Spinal cord (tissue), 10 donors: ENCODE data around the gene COL26A1. TPM values are rescaled to one million over a fixed set of nuclear protein-coding genes. Genes with fewer than 3 reads are reported as not detected.

Experiments
- DNase-seq, 6 donors: peaks; one replicate each; pipeline versions ENCODE4 v3.0.0 to v3.0.0-alpha.2; 2013 to 2015; ENCODE audit warnings: low spot score in 6 of 6, low read depth in 4 of 6
- H3K27ac ChIP-seq: one replicate; pipeline ENCODE4 v1.5.1; 2013; ENCODE audit warnings: low read depth, low read length, control low read depth
- H3K27me3 ChIP-seq: one replicate; pipeline ENCODE4 v1.6.1; 2013; ENCODE audit warnings: low read length; ENCODE audit not compliant: control insufficient read depth, insufficient read depth
- H3K36me3 ChIP-seq: one replicate; pipeline ENCODE4 v1.6.1; 2013; ENCODE audit warnings: low read length; ENCODE audit not compliant: control insufficient read depth, insufficient read depth
- H3K4me1 ChIP-seq: one replicate; pipeline ENCODE4 v1.6.1; 2013; ENCODE audit warnings: low read length; ENCODE audit not compliant: control insufficient read depth, insufficient read depth
- H3K4me3 ChIP-seq: one replicate; pipeline ENCODE4 v1.5.1; 2013; ENCODE audit warnings: low read depth, low read length, control low read depth
- H3K9me3 ChIP-seq: one replicate; pipeline ENCODE4 v1.6.1; 2013; ENCODE audit warnings: low read length; ENCODE audit not compliant: control insufficient read depth, insufficient read depth
- WGBS: methylation state at CpG from one replicate; pipeline ENCODE4 v1.1.5; 2013; ENCODE audit warnings: missing lambda C conversion rate; ENCODE audit not compliant: insufficient coverage; 5-methylcytosine and 5-hydroxymethylcytosine counted together
- polyA plus RNA-seq, 2 donors: library from polyadenylated mRNA; unstranded; fragments of 120-200 nt; gene quantifications; one replicate each; pipeline ENCODE4 v1.2.1, GENCODE V29; 2013; ENCODE audit not compliant: insufficient read length in 2 of 2
- total RNA-seq, 2 donors: library from RNA; depleted of rRNA in 1 of 2; stranded (reverse); fragments of 120-200 nt in 1 of 2; fragments of >200 nt in 1 of 2; gene quantifications; one replicate each; pipeline versions ENCODE4 v1.2.3 to v1.2.4, GENCODE V29; 2013 to 2014
- donor health status: healthy.

The COL26A1 gene
- total and polyA plus RNA-seq, 4 donors: 15.4 to 49.3 (median 28.6) TPM

GRCh38 chr7:101542527-101543241 is 180.0 kb downstream of the COL26A1 start:
- Histone ChIP-seq H3K9me3 (no peaks in the 10 kb centered on the region), H3K4me1 (peaks cover 14% of the 10 kb centered on the region), H3K27ac (no peak overlapping the region), H3K36me3 (peaks cover 30% of the 10 kb centered on the region), H3K27me3 (no peaks in the 10 kb centered on the region), H3K4me3 (no peak overlapping the region)
- 21% methylated on average over 8 of the region's 16 CpGs for WGBS
- peak; percentile 48 to 94 (median 63) for DNase-seq

GRCh38 chr7:101543242-101543766 is 180.6 kb downstream of the COL26A1 start:
- Histone ChIP-seq H3K4me3 (no peak overlapping the region), H3K36me3 (peaks cover 34% of the 10 kb centered on the region), H3K4me1 (peaks cover 13% of the 10 kb centered on the region), H3K27me3 (no peaks in the 10 kb centered on the region), H3K9me3 (no peaks in the 10 kb centered on the region), H3K27ac (no peak overlapping the region)
- DNase-seq: no peak
- WGBS: 20% methylated on average over 1 of the region's 5 CpGs

- H3K9me3 ChIP-seq: no peaks in the 10 kb centered on the region
- H3K27me3 ChIP-seq: no peaks in the 10 kb centered on the region
- no peak overlapping the region for H3K4me3 ChIP-seq
- no peak overlapping the region for H3K27ac ChIP-seq
- WGBS: 97% methylated on average over 7 of the region's 10 CpGs
- no peak for DNase-seq
- H3K4me1 ChIP-seq: peaks cover 8% of the 10 kb centered on the region
- H3K36me3 ChIP-seq: peaks cover 38% of the 10 kb centered on the region
Observed at GRCh38 chr7:101543846-101544245, 181.2 kb downstream of the COL26A1 start.

GRCh38 chr7:101545441-101546190 is 182.9 kb downstream of the COL26A1 start:
- Histone ChIP-seq H3K9me3 (no peaks in the 10 kb centered on the region), H3K27ac (no peak overlapping the region), H3K4me1 (peaks cover 5% of the 10 kb centered on the region), H3K27me3 (no peaks in the 10 kb centered on the region), H3K36me3 (peaks cover 45% of the 10 kb centered on the region), H3K4me3 (no peak overlapping the region)
- no peak for DNase-seq
- WGBS: 85% methylated on average over 5 of the region's 10 CpGs

- Histone ChIP-seq H3K4me3 (no peak overlapping the region), H3K4me1 (peaks cover 5% of the 10 kb centered on the region), H3K9me3 (no peaks in the 10 kb centered on the region), H3K36me3 (peaks cover 48% of the 10 kb centered on the region), H3K27me3 (no peaks in the 10 kb centered on the region), H3K27ac (no peak overlapping the region)
- no peak for DNase-seq
- 75% methylated on average over 1 of the region's 2 CpGs for WGBS
Observed at GRCh38 chr7:101546308-101546936, 183.7 kb downstream of the COL26A1 start.

- H3K27me3 ChIP-seq: no peaks in the 10 kb centered on the region
- no peaks in the 10 kb centered on the region for H3K9me3 ChIP-seq
- 79% methylated on average over 17 of the region's 17 CpGs for WGBS
- no peak for DNase-seq
- H3K4me1 ChIP-seq: peaks cover 5% of the 10 kb centered on the region
- peaks cover 48% of the 10 kb centered on the region for H3K36me3 ChIP-seq
- no peak overlapping the region for H3K4me3 ChIP-seq
- no peak overlapping the region for H3K27ac ChIP-seq
Observed at GRCh38 chr7:101547022-101547915, 184.6 kb downstream of the COL26A1 start.

- WGBS: 91% methylated on average over 12 of the region's 14 CpGs
- no peaks in the 10 kb centered on the region for H3K4me1 ChIP-seq
- DNase-seq: no peak
- no peak overlapping the region for H3K27ac ChIP-seq
- no peaks in the 10 kb centered on the region for H3K27me3 ChIP-seq
- H3K4me3 ChIP-seq: no peak overlapping the region
- no peaks in the 10 kb centered on the region for H3K9me3 ChIP-seq
- H3K36me3 ChIP-seq: peaks cover 51% of the 10 kb centered on the region
Observed at GRCh38 chr7:101547916-101548661, 185.4 kb downstream of the COL26A1 start.

GRCh38 chr7:101549734-101550133 is 187.1 kb downstream of the COL26A1 start:
- no peak overlapping the region for H3K4me3 ChIP-seq
- H3K9me3 ChIP-seq: no peaks in the 10 kb centered on the region
- DNase-seq: no peak
- H3K36me3 ChIP-seq: peaks cover 55% of the 10 kb centered on the region
- no peaks in the 10 kb centered on the region for H3K27me3 ChIP-seq
- 93% methylated on average over 3 of the region's 5 CpGs for WGBS
- no peaks in the 10 kb centered on the region for H3K4me1 ChIP-seq
- no peak overlapping the region for H3K27ac ChIP-seq
